IMR-90 (cell line): ENCODE results near the gene JAKMIP1. TPM values are rescaled to one million over a fixed set of nuclear protein-coding genes. Genes with fewer than 3 reads are reported as not detected.

Experiments used
- ATAC-seq: fragments of 200-7000 bp; cut with Tn5 transposase; 2 replicates; pipeline ENCODE4 v1.9.1; 2020; ENCODE audit warnings: low read depth, mild to moderate bottlenecking, moderate library complexity
- BruUV-seq: library from RNA; stranded (reverse); fragments of 400-500 nt; replicated peaks from 2 replicates; lab custom pipeline; 2021; lab: Mats Ljungman, UMichigan
- CTCF ChIA-PET: fragments of 300-600 bp; formaldehyde crosslinking; extraction: SDS; loops from one replicate; lab custom pipeline; 2021; ENCODE audit warnings: antibody characterized with exemption; lab: Yijun Ruan, JAX
- POLR2A ChIA-PET: fragments of 300-600 bp; sonication (Branson Sonifier 250); formaldehyde crosslinking; loops from one replicate; lab custom pipeline; 2022; ENCODE audit warnings: antibody characterized with exemption; ENCODE audit not compliant: unreplicated experiment; lab: Charles Lee
- DNase-seq: peaks from one replicate; pipeline ENCODE4 v3.0.0; 2013
- H2AFZ ChIP-seq: replicated peaks from 2 replicates; pipeline ENCODE3; 2013; ENCODE audit warnings: low read length, mild to moderate bottlenecking; ENCODE audit not compliant: poor library complexity
- H2AK5ac ChIP-seq: 2 replicates; pipeline ENCODE4 v1.6.1; 2013; ENCODE audit warnings: low read depth, low read length, inconsistent platforms
- H2AK9ac ChIP-seq: replicated peaks from 2 replicates; pipeline ENCODE3; 2013; ENCODE audit warnings: mild to moderate bottlenecking, low read depth, low read length, moderate library complexity; ENCODE audit not compliant: poor library complexity
- H2BK120ac ChIP-seq: 2 replicates; pipeline ENCODE4 v1.6.1; 2013; ENCODE audit warnings: low read depth, low read length, inconsistent platforms
- H2BK15ac ChIP-seq: 3 replicates; pipeline ENCODE4 v1.6.1; 2013; ENCODE audit warnings: low read depth, low read length, inconsistent platforms
- H2BK20ac ChIP-seq: 2 replicates; pipeline ENCODE4 v1.6.1; 2013; ENCODE audit warnings: low read depth, mild to moderate bottlenecking, inconsistent platforms, low read length, moderate library complexity
- H2BK5ac ChIP-seq: 2 replicates; pipeline ENCODE4 v1.6.1; 2013; ENCODE audit warnings: mild to moderate bottlenecking, low read depth, low read length, inconsistent platforms; ENCODE audit not compliant: poor library complexity, severe bottlenecking
- H3K14ac ChIP-seq: replicated peaks from 2 replicates; pipeline ENCODE4 v1.6.1; 2013; ENCODE audit warnings: low read depth, low read length, inconsistent platforms
- H3K18ac ChIP-seq: 2 replicates; pipeline ENCODE4 v1.6.1; 2013; ENCODE audit warnings: low read depth, low read length, control low read depth
- H3K23ac ChIP-seq: 2 replicates; pipeline ENCODE4 v1.6.1; 2013; ENCODE audit warnings: low read depth, low read length, inconsistent platforms
- H3K27ac ChIP-seq: 2 replicates; pipeline ENCODE4 v1.5.1; 2013; ENCODE audit warnings: mild to moderate bottlenecking, control low read depth, low read length; ENCODE audit not compliant: insufficient read depth
- H3K27me3 ChIP-seq: 2 replicates; pipeline ENCODE4 v1.6.1; 2013; ENCODE audit warnings: low read length; ENCODE audit not compliant: control insufficient read depth, insufficient read depth
- H3K36me3 ChIP-seq: 2 replicates; pipeline ENCODE4 v1.6.1; 2013; ENCODE audit warnings: low read length, mixed read lengths; ENCODE audit not compliant: control insufficient read depth, insufficient read depth
- H3K4ac ChIP-seq: 2 replicates; pipeline ENCODE4 v1.6.1; 2013; ENCODE audit warnings: low read depth, low read length, inconsistent platforms
- H3K4me1 ChIP-seq: 2 replicates; pipeline ENCODE4 v1.6.1; 2013; ENCODE audit warnings: low read length, mixed read lengths; ENCODE audit not compliant: control insufficient read depth, insufficient read depth
- H3K4me2 ChIP-seq: 2 replicates; pipeline ENCODE4 v1.6.1; 2013; ENCODE audit warnings: low read depth, mild to moderate bottlenecking, control low read depth, low read length, moderate library complexity
- H3K4me3 ChIP-seq: 2 replicates; pipeline ENCODE4 v1.5.1; 2013; ENCODE audit warnings: low read depth, mild to moderate bottlenecking, control low read depth, low read length, moderate library complexity; ENCODE audit not compliant: insufficient read depth
- H3K56ac ChIP-seq: 2 replicates; pipeline ENCODE4 v1.6.1; 2013; ENCODE audit warnings: low read length, inconsistent platforms; ENCODE audit not compliant: insufficient read depth; ENCODE audit errors: extremely low read depth
- H3K79me1 ChIP-seq, 2 experiments: 2 replicates each; pipeline ENCODE4 v1.6.1; 2013; ENCODE audit warnings: low read length in 2 of 2, inconsistent platforms in 1 of 2, low read depth in 1 of 2
- H3K9ac ChIP-seq: 2 replicates; pipeline ENCODE4 v1.6.1; 2013; ENCODE audit warnings: low read depth, low read length, control low read depth
- H3K9me1 ChIP-seq: 2 replicates; pipeline ENCODE4 v1.6.1; 2013; ENCODE audit warnings: low read length, inconsistent platforms; ENCODE audit not compliant: insufficient read depth
- H3K9me3 ChIP-seq: 2 replicates; pipeline ENCODE4 v1.6.1; 2013; ENCODE audit warnings: low read length; ENCODE audit not compliant: control insufficient read depth, insufficient read depth
- H4K20me1 ChIP-seq: 2 replicates; pipeline ENCODE4 v1.6.1; 2013; ENCODE audit warnings: low read length, inconsistent platforms; ENCODE audit not compliant: insufficient read depth
- H4K5ac ChIP-seq: 2 replicates; pipeline ENCODE4 v1.6.1; 2013; ENCODE audit warnings: mild to moderate bottlenecking, low read depth, low read length, control low read depth
- H4K8ac ChIP-seq, 2 experiments: 2 replicates each; pipeline ENCODE4 v1.6.1; 2013; ENCODE audit warnings: low read depth in 2 of 2, low read length in 2 of 2, control low read depth in 1 of 2, inconsistent platforms in 1 of 2
- H4K91ac ChIP-seq: 2 replicates; pipeline ENCODE4 v1.6.1; 2013; ENCODE audit warnings: low read depth, low read length, inconsistent platforms; ENCODE audit not compliant: insufficient read depth
- BHLHE40 ChIP-seq: fragments of 150-350 bp; IDR thresholded peaks from 2 replicates; pipeline ENCODE4 v1.6.1; 2016; ENCODE audit warnings: mild to moderate bottlenecking, low read depth, low read length
- CEBPB ChIP-seq: IDR thresholded peaks from 2 replicates; pipeline ENCODE4 v1.6.1; 2012; ENCODE audit warnings: low read depth, low read length, improper control_type of control experiment
- CHD1 ChIP-seq: IDR thresholded peaks from 2 replicates; pipeline ENCODE4 v1.6.1; 2012; ENCODE audit warnings: low read depth, low read length, improper control_type of control experiment
- CTCF ChIP-seq: conservative IDR thresholded peaks from 2 replicates; pipeline ENCODE4 v1.5.1; 2012; ENCODE audit warnings: mild to moderate bottlenecking, low read depth, low read length, improper control_type of control experiment
- ELK1 ChIP-seq: fragments of 150-350 bp; IDR thresholded peaks from 2 replicates; pipeline ENCODE4 v1.6.1; 2016; ENCODE audit warnings: low read depth, mild to moderate bottlenecking, low read length, moderate library complexity, borderline replicate concordance
- FOS ChIP-seq: fragments of 150-350 bp; IDR thresholded peaks from 2 replicates; pipeline ENCODE4 v1.6.1; 2016; ENCODE audit warnings: low read depth, low read length
- MAFK ChIP-seq: IDR thresholded peaks from 2 replicates; pipeline ENCODE4 v1.6.1; 2012; ENCODE audit warnings: low read depth, low read length, improper control_type of control experiment
- MAZ ChIP-seq: IDR thresholded peaks from 2 replicates; pipeline ENCODE4 v1.6.1; 2012; ENCODE audit warnings: low read depth, mild to moderate bottlenecking, low read length, improper control_type of control experiment, moderate library complexity, borderline replicate concordance
- MXI1 ChIP-seq: IDR thresholded peaks from 2 replicates; pipeline ENCODE4 v1.6.1; 2012; ENCODE audit warnings: low read depth, mild to moderate bottlenecking, low read length, moderate library complexity, borderline replicate concordance
- NFE2L2 ChIP-seq: fragments of 150-350 bp; IDR thresholded peaks from 2 replicates; pipeline ENCODE4 v1.6.1; 2016; ENCODE audit warnings: low read depth, mild to moderate bottlenecking, low read length
- POLR2A ChIP-seq: IDR thresholded peaks from 2 replicates; pipeline ENCODE4 v1.6.1; 2012; ENCODE audit warnings: mild to moderate bottlenecking, low read depth, low read length
- RAD21 ChIP-seq: IDR thresholded peaks from 2 replicates; pipeline ENCODE4 v1.6.1; 2012; ENCODE audit warnings: low read length, improper control_type of control experiment
- RFX5 ChIP-seq: IDR thresholded peaks from 2 replicates; pipeline ENCODE4 v1.8.0; 2012; ENCODE audit warnings: low read depth, mild to moderate bottlenecking, low read length, moderate library complexity
- SMC3 ChIP-seq: fragments of 150-350 bp; IDR thresholded peaks from 2 replicates; pipeline ENCODE4 v1.6.1; 2016; ENCODE audit warnings: low read depth, mild to moderate bottlenecking, antibody characterized with exemption, low read length, moderate library complexity
- WGBS, 2 experiments: methylation state at CpG; one replicate each; pipeline versions ENCODE4 v1.1.5 to v1.1.7; 2013; ENCODE audit warnings: missing lambda C conversion rate in 2 of 2; ENCODE audit not compliant: insufficient read length in 1 of 2; ENCODE audit errors: extremely low coverage in 2 of 2; 5-methylcytosine and 5-hydroxymethylcytosine counted together
- dilution Hi-C: fragments of 300-500 bp; cut with HindIII; formaldehyde crosslinking; loops from one replicate; pipeline ENCODE4 v1.14.3; 2018; ENCODE audit warnings: low sequenced_read_pairs; ENCODE audit not compliant: unreplicated experiment
- in situ Hi-C: fragments of 300-500 bp; cut with MboI; formaldehyde crosslinking; loops from 3 replicates; pipeline ENCODE4 v1.14.3; 2019; ENCODE audit warnings: low sequenced_read_pairs, inconsistent platforms, mixed read lengths
- intact Hi-C: fragments of 100-400 bp; cut with micrococcal nuclease; formaldehyde crosslinking; loops from 2 replicates; pipeline ENCODE4 v1.10.0; 2022
- polyA plus RNA-seq, 3 experiments: library from polyadenylated mRNA; depleted of rRNA; stranded (reverse); fragments of >200 nt; gene quantifications; 2 replicates each; pipeline ENCODE4 v1.2.3, GENCODE V29; 2012; ENCODE audit warnings: low replicate concordance in 1 of 3
- total RNA-seq: library from RNA; depleted of rRNA; stranded (reverse); fragments of >200 nt; gene quantifications from 2 replicates; pipeline ENCODE4 v1.2.3, GENCODE V29; 2012

The JAKMIP1 gene
- total and polyA plus RNA-seq, 2 of the 4 experiments (the other 2 are of a cell fraction), result not detected

- H4K8ac ChIP-seq, result no peak overlapping the region
- no peak overlapping the region for H3K4ac ChIP-seq
- no peak overlapping the region for H2AK9ac ChIP-seq
- no TSS peak for BruUV-seq
- H3K27ac ChIP-seq, result no peak overlapping the region
- no peak overlapping the region for H3K14ac ChIP-seq
- H3K9ac ChIP-seq, result no peak overlapping the region
- dilution Hi-C loops (no loop called here), intact Hi-C loops (no loop called here), in situ Hi-C loops (no loop called here)
- H4K20me1 ChIP-seq, result no peaks in the 10 kb centered on the region
- no peaks in the 10 kb centered on the region for H3K4me1 ChIP-seq
- H4K5ac ChIP-seq, result no peak overlapping the region
- H2BK20ac ChIP-seq, result no peak overlapping the region
- H3K27me3 ChIP-seq, result no peaks in the 10 kb centered on the region
- H3K18ac ChIP-seq, result no peak overlapping the region
- H2BK5ac ChIP-seq, result no peak overlapping the region
- H3K23ac ChIP-seq, result no peak overlapping the region
- no peak overlapping the region for H3K56ac ChIP-seq
- H3K4me2 ChIP-seq, result no peak overlapping the region
- ChIA-PET CTCF (interaction anchor here (0.6 kb wide), 1 partner anchor 11 kb away, joined by 7 read pairs; no protein-coding TSS in a partner anchor), POLR2A (no interaction called here)
- no peak overlapping the region for H4K91ac ChIP-seq
- H2AFZ ChIP-seq, result no peak overlapping the region
- no peaks in the 10 kb centered on the region for H3K9me3 ChIP-seq
- WGBS, 2 experiments, result 46% methylated on average over 13 of the region's 26 CpGs; no CpG with 5 or more reads in 1 of the 2 experiments
- no peak overlapping the region for H2AK5ac ChIP-seq
- H3K79me1 ChIP-seq, result no peaks in the 10 kb centered on the region
- H3K36me3 ChIP-seq, result no peaks in the 10 kb centered on the region
- no peak overlapping the region for H2BK120ac ChIP-seq
- no peak overlapping the region for H3K4me3 ChIP-seq
- no peak overlapping the region for H2BK15ac ChIP-seq
- no peak for ATAC-seq
- TF ChIP-seq CTCF, result no peak
- no peak for TF ChIP-seq CEBPB
- TF ChIP-seq FOS, result no peak
- no peak for TF ChIP-seq SMC3
- TF ChIP-seq NFE2L2, result no peak
- no peak for TF ChIP-seq CHD1
- no peak for TF ChIP-seq ELK1
- TF ChIP-seq RFX5, result no peak
- TF ChIP-seq MXI1, result no peak
- TF ChIP-seq MAZ, result no peak
- no peak for TF ChIP-seq MAFK
- no peak for TF ChIP-seq BHLHE40
- TF ChIP-seq RAD21, result no peak
- no peak for TF ChIP-seq POLR2A
- no peak for DNase-seq
- H3K9me1 ChIP-seq, result no peaks in the 10 kb centered on the region
Observed at GRCh38 chr4:6112606-6113290, 87.6 kb downstream of the JAKMIP1 start.
